GM19467 (cell line): Measurements from ENCODE around the gene HRAS.

Experiments used
- ATAC-seq: cut with Tn5 transposase; IDR thresholded peaks from one replicate; pipeline ENCODE4 v1.9.1; 2021; ENCODE audit warnings: mild to moderate bottlenecking, moderate library complexity; ENCODE audit not compliant: unreplicated experiment

HRAS gene

GRCh38 chr11:514606-515005 is 20.8 kb downstream of the HRAS start:
- ATAC-seq: no peak

DNA sequence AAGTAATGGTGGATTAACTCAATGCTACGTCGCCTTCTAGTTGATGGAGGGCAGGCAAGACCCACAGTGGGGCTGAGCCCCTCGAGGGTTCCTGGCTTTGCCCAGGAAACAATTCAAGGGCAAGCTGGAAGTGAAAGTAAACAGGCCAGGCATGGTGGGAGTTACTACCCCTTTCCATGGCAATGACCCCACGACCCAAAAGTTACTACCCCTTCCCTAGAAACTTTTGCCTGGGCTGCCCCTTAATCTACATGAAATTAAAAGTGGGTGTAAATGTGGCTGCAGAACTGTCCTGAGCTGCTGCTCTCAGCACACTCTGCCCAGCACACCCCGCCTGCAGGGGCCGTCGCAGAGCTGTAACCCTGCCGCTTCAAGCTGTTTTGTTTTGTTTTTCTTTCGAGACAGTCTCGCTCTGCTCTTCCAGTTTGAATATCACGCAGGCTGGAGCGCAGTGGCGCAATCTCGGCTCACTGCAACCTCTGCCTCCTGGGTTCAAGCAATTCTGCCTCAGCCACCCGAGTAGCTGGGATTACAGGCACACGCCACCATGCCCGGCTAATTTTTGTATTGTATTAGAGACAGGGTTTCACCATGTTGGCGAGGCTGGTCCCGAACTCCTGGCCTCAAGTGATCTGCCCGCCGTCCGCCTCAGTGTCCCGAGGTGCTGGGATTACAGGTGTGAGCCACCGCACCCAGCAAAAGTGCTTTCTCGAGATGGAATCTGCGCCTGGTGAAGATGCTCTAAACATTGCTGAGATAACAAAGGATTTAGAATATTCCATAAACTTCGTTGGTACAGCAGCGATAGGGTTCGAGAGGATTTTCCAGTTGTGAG is 22.4 kb downstream of the HRAS start:
- ATAC-seq: no peak

- no peak for ATAC-seq
Observed at GRCh38 chr11:508956-509355, 26.4 kb downstream of the HRAS start.

DNA sequence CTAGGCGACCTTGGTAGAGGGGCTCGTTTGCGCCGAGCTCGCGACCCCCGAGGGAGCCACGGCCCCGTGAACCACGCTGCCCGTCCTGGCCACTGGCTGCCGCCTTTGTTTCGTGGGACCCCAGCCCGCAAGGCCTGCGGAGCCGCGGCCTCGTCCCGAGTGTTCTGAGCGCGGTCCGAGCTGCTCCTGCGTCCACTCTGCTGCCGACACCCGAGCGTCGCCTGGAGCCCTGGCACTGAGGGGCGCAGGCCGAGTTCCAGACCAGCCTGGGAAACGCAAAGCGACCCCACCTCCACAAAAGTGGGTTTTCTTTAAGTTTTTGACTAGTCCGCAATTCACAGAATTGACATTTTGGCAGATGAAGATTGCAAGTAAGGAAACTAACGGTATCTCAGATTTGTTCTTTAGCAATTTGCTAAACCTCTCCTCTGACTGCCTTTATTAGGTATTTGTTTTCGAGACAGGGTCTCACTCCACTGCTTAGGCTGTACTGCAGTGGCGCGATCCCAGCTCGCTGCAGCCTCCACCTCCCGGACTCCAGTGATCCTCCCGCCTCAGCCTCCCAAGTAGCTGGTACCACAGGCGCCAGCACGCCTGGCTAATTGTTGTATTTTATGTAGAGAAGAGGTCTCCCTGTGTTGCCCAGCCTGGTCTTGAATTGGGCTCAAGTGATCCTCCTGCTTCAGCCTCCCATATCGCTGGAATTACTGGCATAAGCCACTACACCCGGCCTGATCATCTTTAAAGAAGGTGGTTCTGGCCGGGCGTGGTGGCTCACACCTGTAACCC is 27.5 kb downstream of the HRAS start:
- ATAC-seq: no peak

DNA sequence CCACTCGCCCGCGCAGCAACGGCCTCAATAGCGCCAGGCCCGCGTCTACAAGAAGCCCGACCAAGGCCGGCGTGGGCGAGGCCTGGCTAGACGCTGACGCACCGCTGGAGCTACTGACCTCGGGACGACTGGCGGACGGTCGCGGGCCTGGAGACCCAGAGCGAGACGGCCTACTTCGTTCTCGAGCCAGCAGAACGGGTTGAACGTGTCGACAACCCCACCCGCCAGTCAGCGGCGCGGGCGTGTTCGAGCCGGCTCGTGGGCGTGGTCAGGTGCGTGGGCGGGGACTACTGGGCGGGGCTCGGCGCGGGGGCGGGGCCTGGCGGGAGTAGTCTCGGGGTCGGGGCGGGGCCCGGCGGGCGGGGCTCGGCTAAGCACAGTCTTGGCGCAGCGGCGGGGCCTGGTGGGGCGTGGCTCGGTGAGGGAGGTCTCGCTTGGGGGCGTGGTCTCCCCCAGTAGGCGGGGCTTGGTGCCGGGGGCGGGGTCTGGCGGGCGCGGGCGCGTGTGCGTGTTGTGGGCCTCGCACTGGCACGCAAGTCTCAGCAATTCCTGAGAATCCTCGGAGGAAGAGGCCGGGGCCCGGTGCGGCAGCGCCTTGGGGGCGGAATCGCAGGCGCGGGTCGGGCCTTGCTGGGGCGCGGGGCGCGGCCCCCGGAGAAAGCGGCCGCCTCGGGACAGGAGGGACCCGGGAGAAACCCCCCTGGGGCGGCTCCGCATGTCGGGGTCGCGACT is 28.2 kb downstream of the HRAS start, which contains the start of gene RNH1:
Gene RNH1 (minus strand): TSS at position 248 of the 732 bp plus-strand sequence. CDS start 5,080 bp downstream, outside the sequence.
- ATAC-seq: peak; percentile 44

DNA sequence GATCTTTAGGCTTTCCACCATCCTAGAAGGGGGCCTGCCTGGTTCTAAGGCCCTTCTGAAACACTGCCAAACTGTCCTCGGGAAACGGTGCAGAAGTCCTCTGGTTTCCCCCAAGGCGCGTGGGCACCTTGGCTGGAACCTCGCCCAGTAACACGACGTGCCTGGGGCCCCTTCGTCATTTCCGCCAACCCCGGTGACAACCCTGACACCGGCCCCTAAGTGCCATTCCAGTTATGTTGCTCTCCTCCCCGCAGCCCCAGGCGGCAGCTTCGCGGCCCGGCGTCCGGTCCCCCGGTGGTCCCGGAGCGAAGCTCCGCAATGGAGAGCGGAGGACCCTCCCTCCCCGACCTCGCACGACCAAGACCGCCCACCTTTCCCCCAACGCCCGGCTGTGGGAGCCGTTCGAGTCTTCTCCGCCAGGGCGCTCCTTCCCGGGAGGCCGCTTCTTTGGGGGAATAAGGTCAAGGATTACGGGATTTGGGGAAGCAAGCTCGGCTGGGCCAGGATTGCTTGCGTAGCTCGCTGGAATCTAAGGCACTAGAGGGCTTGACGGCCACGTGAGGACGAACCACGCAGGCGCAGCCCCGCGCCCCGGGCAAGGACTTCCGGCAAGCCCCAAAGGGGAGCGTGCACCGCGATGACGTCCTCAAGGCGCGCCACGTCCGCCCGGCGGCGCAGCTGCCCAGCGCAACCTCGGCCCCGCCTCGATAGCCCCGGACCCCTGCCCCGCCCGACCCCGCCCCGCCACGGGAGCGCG is 29.0 kb downstream of the HRAS start:
- peak; percentile 69 for ATAC-seq

GRCh38 chr11:504994-505344 is 30.4 kb downstream of the HRAS start:
- ATAC-seq: no peak

GRCh38 chr11:504053-504993 is 31.1 kb downstream of the HRAS start:
- ATAC-seq: no peak

GRCh38 chr11:503179-503981 is 32.0 kb downstream of the HRAS start:
- ATAC-seq: no peak

DNA sequence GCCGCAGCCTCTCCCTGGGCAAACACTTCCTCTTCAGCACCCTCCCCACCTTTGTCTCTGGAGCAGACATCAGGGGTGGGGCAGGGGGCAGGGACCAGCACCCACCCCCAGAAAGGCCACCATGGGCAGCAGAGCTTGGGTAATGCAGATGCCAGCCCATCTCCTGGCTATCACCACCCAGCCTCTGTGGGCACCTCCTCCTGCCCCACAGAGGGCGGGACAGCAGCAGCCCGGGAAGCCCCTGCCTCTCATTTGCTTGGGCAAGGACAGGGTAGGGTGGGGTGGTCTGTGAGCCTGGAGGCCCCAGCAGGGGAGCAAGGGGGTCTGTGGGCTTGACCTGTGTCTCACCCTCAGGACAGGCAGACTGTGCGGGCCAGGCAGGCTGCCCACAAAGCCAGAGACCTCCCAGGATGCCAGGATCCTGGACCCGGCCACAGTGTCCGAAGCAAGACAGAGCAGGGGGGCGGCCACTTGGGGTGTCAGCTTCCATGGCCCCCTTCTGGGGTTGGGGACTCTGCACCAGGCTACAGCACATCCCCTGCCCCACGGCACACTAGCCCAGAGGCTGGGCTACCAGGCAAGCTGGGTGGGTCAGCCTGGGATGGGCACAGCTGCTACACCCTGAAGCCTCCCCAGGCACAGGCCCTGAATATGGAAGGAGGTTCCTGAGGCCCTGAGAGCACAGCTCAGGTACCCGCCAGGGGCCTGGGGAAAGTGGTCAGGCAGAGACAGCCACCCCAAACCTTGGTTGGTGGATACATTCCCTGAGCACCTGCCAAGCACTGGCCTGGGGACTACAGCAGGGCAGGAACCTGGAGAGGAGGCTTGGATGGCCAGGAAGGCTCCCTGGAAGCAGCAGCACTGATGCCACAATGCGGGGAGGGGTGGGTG is 32.8 kb downstream of the HRAS start:
- no peak for ATAC-seq

DNA sequence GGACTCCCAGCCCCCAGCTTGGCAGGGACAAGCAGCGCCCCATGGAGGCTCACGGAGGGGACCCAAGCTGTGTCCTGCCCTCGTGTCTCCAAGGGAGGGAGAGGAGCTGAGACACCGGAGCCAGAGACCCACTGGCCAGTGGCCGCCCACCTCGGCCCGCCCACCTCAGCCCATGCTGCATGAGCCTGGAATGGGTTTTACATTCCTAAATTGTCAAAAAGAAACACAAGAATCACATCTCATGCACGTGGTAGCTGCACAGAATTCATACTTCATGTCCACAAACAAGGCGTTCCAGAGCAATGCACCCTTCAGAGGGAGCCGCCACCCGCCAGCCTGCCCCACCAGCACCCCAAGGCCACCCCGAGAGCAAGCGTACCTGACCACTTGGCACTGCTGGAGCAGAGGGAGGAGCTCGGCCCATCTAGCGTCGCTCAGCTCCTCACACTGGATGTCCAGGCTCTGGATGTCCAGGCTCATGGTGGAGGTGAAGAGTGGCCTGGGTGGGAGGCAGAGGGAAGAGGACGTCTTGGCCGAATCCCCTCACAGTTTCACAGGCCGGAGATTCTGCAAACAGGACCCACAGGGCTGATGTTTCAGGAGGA is 33.6 kb downstream of the HRAS start:
- no peak for ATAC-seq

DNA sequence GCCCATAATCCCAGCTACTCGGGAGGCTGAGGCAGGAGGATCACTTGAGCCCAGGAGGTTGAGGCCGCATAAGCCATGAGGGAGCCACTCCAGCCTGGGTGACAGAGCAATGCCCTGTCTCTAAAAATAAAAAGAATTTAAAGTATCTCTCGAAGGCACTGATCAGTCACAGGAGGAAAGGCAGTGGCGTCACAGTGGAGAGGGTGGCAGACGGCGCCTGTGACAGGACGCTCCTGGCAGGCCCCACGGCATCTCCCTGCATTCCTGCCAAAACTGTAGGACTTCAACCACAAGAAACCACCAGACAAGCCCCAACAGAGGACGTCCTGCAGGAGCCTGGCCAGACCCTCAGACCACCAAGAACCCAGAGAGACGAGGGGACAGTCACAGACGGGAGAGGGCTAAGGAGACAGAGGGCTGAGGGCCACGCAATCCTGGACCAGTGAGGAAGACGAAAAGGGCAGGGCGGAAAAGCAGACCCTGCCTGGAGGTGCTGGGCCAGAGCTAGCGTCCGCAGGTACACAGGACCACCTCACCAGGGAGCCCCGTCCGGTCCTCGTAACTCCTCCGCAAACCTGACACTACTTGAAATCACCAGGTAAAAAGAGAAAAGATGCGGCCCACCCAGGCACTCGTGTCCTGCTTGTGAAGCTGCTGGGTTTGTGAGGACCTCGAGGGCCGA is 34.2 kb downstream of the HRAS start:
- ATAC-seq: no peak

- no peak for ATAC-seq
Observed at GRCh38 chr11:499201-500076, 35.9 kb downstream of the HRAS start.

GRCh38 chr11:498297-499181 is 36.8 kb downstream of the HRAS start:
- ATAC-seq: no peak
